GM21825 (cell line): ENCODE results near the gene SLC25A28.
"Not testable (repeated sequence)": the region's sequence is repeated elsewhere in the genome, so short reads cannot be mapped to it uniquely, and the experiment has no call there.

Experiments
- ATAC-seq: cut with Tn5 transposase; IDR thresholded peaks from one replicate; pipeline ENCODE4 v1.9.1; 2021; ENCODE audit warnings: mild to moderate bottlenecking, moderate library complexity; ENCODE audit not compliant: unreplicated experiment

Gene SLC25A28

DNA sequence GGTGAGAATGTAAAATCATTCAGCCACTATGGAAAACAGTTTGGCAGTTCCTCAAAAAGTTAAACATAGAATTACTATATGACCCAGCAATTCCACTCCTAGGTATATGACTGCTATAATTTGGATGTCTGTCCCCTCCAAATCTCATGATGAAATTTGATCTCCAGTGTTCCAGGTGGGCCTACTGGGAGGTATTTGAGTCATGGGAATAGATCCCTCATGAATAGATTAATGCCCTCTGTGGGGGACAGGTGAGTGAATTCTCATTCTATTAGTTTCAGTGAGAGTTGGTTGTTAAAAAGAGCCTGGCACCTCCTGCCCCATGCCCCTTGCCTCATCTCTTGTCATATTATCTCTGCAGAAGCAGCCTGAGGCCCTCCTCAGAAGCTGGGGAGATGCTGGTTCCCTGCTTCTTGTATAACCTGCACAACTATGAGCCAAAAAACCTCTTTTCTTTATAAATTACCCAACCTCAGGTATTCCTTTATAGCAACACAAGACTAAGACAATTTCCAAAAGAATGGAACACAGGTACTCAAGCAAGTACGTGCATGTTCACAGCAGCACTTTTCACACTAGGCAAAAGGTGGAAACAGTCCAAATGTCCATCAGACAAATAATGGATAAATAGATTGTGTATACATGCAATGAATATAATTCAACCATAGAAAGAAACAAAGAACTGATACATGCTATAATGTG lies 8.8 kb upstream of the SLC25A28 start:
- ATAC-seq: no peak

DNA sequence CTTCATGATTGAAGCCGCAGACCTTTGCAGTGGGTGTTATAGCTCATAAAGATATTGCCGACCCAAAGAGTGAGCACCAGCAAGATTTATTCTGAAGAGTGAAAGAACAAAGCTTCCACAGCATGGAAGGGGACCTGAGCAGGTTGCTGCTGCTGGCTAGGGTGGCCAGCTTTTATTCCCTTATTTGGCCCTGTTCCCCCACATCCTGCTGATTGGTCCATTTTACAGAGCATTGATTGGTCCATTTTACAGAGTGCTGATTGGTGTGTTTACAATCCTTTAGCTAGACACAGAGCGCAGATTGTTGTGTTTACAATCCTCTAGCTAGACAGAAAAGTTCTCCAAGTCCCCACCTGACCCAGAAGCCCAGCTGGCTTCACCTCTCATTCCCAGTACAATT lies 4.9 kb upstream of the SLC25A28 start:
- not testable (repeated sequence) for ATAC-seq

DNA sequence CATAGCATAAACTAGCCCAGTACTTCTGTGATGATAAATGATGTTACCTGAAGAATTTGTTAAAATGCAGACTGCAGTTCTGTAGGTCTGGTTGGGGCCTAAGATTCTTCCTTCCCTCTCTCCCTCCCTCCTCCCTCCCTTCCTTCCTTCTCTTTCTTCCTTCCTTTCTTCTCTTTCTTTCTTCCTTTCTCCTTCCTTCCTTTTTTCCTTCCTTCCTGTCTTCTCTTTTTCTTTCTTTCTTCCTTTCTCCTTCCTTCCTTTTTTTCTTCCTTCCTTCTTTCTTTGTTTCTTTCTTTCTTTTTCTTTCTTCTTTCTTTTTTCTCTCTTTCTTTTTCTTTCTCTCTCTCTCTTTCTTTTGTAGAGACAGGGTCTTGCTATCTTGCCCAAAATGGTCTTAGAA lies 3.7 kb upstream of the SLC25A28 start:
- ATAC-seq: no peak

DNA sequence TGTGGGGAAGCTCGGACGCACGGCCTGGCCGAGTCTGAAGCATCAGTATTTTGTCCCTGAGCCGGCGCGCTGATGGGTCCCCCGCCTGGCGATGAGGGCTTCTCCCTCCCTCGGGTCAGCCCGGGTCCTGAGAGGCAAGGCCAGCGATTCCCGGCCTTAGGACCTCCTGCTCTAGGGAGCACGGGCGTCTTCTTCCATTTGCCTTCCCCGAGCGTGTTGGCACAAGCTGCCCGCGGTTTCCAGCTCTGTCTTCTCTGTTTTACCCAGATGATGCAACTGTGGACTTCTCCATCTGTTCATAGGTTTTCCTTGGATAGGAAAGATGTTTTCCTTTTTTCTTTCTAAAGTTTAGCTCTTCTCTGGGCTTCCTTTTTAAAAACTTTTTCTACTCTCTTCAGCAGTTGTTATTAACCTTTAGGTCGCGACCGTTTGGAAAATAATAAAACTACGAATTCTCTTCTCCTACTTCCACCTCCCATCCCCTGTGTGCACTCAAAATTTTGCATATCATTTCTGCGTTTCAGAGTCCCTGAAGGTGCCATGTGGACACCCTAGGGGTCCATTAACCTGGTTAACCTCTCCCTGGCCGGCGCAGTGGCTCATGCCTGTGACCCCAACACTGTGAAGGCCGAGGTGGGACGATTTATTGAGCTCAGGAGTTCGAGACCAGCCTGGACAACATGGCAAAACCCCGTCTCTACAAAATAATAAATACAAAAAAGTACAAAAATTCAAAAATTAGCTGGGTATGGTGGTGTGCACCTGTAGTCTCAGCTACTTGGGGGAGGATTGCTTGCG lies 1.4 kb upstream of the SLC25A28 start:
- ATAC-seq: no peak

DNA sequence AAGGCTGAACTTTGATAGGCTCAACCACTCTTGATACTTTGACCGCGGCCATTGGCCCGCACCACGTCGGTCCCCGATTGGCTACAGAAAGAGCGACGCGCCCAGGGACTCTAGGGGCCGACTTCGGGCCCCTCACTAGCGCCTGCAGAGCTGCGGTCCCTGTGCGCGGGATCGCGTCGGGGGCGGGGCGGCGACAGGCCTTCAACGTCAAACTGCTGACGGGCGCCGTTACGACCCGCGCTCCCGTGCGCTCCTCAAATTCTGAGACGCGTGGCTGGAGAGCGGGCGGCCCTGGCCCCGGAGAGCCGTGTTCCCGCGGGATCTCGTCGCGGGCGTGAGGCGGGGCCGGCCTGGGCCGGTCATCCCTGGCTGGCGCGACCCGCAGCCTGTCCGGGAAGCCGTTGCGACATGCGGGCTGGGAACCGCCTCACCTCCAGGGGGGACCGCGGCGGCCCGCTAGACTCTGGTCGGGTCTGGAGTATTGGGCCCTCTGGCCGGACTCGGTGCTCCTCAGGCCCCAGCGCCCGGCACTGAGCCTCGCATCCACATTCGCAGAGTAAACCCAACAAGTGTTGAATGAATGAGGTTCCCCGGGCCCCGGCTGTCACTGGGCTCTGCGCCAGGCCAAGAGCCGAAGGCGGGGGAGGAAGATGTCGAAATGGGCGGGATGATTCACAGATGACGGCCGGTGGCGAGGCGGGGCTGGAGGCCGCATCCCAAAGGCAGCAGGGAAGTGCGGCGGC lies 643 bp upstream of the SLC25A28 start:
- ATAC-seq: peak; percentile 83

DNA sequence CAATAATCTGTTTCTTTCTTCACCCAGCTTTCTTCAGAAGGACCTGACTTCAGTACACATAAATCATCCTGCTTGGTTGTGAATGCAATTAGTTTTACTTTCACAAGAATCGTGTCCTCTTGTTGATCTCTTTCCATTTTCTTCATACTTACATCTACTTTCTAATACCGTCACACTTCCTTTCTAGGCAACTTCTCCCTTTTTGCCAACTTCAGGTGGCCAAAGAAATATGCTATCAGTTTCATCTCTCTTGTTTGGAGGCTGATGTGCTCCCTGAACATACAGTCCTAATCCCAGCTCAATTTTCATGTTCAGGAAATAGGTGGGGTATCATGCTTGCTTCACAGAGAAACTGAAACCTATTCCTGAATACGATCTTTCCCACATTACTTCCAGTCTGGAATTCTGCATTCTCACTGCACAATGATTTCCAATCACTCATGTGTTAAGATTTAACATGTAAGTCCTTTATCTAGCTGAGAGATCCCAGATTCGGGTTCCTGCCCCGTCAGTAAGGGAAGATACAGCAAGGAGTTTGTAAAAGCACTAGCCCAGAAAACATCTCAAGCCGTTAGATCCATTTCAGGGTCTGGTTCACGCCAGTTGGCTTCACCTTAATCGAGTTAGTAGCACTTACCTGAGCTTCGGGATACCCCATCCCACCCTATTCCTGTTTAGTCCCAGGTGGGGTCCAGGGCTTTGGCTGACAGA lies 994 bp downstream of the SLC25A28 start:
- ATAC-seq: no peak

DNA sequence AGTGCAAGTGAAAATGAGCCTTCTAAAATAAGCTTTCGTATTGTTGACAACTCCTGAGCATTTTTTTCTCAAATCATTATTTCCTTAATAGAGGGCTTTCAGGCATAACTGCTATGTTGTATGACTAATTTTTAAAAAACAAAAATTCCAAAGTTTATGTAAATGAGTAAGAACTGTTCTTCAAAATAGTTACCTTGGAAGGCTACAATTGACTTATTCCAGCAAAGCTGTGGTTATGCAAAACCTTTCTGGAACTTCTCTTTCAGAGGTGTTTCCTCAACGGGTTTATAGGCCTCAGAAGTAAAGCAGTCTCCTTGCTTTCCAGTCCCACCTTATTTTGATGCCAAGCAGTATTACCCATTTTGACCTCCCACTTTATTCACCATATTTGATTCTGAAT lies 2.5 kb downstream of the SLC25A28 start:
- ATAC-seq: no peak

DNA sequence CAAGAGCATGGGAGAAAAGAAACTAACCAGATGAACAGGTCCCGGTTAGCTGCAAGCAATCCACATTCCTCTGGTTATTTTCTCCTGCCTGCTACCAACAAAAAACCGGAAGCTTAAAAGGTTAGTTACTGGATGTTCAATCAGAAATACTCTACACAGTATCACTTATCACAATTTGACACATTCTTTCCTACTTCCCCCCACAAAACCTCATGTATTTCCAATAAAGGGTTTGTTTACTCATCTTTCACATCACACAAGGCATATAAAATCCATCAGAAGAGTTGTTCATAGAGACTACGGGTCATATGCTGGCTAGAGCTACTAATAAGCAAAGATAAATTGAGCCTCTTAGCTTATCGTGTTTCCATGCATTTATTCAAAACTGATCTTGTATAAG lies 4.8 kb downstream of the SLC25A28 start:
- ATAC-seq: no peak

DNA sequence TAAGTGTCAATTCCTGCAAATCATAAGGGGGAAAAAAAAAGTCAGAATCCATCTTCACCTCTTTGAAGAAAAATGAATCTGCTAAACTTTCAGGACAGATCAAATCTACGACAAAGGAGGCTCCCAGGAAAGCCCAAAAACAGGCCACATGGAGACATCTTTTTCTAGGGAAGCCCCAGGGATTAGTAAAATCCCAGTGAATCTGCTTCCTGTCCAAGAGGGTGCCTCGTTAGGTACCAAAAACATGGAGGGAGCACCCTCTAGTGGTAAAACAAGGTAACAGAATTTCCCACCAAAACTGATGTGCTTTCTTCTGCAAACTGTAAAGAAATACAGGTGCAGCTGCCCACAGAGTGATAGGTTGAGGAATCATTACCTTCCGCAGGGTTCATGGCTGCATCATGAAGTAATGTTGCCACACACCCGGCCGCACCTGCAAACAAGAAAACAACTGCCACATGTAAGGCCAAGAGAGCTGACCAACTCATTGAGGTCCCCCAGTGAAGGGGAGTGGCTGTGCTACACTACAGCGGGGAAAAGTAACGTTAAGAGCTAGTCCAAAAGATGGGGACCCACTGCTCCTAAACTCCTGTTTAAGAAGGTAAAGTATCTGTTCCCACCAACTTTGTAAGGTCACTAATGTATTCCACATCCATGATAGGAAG lies 7.9 kb downstream of the SLC25A28 start:
- ATAC-seq: no peak

DNA sequence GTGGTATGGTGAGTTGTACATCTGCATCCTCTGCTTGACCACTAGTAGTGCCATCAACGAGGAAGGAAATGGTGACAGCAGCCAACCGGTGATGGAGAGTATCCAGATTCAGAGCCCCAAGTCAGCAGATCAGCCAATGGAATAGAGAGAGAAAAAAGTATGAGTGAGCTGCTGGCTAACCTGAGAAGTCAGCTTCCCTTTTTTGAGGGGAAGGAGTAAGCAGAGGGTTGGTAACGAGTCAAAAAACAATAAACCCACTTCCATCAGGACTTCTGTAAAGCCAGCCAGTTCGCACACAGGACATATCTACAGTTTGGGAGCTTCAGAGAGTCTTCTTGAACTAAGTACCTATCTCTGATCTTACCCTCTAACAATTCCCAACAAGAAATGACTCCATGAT lies 8.9 kb downstream of the SLC25A28 start:
- ATAC-seq: no peak

DNA sequence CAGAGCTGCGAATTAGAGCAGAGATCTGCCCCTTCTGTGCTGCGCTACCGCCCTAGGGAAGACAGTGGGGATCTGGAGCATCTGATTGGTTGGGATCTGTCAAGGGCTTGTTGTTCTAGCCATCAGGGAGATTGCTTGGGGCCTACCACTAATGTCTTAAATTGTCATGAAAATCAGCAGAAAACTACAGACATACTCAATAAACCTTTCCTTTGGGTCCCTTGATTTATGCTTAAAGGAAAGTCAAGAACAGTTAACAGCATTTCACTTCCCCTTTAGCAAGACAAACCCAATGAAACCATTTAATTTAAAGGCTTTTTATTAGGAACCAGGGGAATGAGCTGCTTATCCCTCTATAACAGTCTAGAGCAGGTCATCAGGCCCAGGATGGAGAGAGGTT lies 10.0 kb downstream of the SLC25A28 start:
- no peak for ATAC-seq

DNA sequence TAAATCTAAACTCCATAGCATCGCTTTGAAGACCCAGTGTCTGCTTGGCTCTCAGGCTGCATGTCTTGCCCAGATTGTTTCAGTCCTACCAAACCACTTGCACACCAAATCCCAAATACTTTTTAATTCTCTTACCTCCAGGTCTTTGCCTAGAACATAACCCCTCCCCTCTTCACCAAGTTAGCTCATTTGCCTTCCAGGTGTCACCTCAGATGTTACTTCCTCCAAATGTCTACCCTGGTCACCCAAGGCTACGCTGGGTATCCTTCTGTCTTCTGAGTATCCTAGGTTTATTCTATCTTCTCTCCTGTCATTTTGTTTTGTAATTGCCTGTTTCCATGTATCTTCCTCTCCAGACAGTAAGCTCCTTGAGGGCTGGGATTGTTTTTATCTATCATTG lies 11.1 kb downstream of the SLC25A28 start:
- no peak for ATAC-seq

DNA sequence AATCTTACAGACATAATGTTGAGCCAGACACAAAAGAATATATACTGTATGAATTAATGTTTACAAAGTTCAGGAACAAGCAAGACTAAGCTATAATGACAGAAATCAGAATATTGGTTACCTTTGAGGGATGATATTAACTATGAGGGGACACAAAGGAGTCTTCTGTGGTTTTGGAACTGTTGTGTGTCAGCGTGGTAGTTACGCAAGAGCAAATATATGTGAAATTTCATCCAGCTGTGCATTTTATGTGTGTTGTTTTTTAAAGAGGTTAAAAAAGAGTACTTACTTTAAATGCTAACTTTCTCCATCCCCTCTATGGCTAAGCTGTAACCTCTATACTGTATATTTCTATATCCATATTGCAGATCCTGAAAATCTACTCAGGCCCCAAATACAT lies 14.9 kb downstream of the SLC25A28 start:
- ATAC-seq: no peak

DNA sequence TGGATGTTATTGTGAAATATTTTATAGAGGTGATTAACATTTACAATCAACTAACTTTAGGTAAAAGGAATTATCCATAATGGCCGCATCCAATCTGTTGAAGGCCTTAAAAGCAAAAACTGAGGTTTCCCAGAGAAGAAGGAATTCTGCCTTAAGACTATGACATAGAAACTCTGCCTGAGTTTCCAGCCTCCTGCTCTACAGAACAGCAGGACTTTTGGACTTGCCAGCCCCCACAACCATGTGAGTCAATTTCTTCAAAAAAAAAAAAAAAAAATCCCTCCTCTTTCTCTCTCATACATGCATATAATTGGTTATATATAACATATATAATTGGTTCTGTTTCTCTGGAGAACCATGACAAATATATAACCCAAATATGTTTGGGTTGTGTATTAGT lies 15.4 kb downstream of the SLC25A28 start:
- ATAC-seq: no peak

DNA sequence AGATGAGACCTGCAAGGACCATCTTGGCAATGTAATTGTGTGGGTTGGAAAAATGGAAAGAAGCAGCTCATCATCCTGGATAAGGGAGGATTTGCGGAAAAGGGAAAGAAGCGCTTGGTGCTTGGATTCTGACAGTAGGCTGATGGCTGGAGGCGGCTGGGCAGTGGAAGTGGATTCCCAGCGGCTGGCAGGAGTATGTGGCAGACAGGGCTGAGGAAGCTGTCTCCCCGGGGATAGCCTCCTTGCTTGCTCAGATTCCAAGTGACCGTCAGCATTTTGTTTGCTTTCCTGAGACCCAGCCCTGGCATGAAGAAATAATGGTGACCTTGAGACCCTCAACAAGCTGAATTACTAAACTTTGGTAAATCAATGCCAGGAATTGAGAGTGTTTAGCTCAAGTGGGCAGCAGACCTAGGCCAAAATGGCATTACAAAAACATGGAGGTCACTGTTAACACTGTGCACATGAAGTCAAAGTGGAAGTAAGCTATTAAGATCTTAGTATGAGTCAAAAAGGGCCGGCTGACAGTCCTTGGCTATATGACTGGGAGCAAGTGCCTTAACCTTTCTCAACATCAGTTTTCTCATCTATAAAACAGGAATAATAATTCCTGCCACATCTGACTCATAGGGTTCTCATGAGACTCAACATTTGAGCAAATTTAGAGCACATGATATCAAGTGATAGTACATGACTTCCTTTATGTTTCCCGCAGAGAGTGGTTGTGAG lies 21.3 kb downstream of the SLC25A28 start:
- ATAC-seq: no peak

DNA sequence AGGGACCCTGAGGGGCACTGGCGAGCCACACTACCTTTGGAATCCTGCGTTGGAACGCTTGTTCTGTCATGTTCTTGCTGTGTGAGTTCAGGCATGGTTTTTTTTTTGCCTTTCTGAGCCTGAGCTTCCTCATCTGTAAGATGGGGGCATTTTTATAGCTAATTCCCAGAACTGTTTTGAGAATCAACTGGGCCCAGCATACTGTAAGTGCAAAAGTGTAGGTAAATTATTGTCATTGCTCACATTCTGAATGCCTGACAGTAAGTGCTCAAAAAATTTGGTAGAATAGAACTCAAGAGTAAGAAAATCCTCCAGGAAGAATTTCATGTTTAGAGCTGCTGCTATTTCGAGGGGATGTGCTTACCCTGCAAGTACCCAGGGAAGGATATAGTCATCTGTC lies 22.2 kb downstream of the SLC25A28 start:
- ATAC-seq: no peak

DNA sequence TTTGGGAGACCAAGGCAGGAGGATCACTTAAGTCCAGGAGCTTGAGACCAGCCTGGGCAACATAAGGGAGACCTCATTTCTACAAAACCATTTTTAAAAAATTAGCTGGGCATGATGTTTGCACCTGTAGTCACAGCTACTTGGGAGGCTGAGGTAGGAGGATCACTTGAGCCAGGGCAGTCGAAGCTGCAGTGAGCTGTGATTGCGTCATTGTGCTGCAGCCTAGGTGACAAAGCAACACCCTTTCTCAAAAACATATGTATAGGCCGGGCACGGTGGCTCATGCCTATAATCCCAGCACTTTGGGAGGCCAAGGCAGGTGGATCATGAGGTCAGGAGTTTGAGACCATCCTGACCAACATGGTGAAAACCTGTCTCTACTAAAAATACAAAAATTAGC lies 23.5 kb downstream of the SLC25A28 start:
- ATAC-seq: not testable (repeated sequence)

DNA sequence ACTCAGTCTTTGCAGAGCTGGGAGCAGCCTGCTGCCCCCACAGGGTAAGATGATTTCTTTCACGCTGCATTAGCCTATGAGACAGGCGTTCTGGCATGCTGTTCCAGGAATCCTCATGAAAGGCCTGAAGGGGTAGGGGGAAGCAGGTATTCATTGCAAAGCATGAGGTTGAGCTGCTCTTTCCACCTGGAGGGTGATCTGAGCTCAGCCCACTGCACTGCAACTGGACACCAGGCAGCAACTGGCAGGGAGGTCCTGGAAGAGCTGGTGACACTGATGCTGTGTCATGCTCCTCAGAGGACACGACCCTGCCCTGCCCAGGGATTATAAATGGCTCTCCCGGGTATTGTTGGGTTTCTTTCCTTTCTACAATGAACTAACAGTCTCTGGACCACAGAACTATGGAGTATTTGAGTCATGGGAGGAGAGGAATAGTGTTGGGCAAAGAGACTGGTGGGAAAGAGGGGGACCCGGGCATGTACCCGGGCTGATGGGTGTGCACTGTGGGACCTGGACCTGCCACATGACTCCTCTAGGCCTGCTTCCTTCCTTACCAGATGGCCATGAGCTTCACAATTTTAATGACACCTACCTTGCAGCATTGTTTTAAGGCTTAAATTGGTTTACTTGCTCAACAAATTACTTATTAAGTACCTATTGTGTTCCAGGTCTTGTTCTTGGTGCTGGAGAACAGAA lies 24.3 kb downstream of the SLC25A28 start:
- ATAC-seq: no peak

DNA sequence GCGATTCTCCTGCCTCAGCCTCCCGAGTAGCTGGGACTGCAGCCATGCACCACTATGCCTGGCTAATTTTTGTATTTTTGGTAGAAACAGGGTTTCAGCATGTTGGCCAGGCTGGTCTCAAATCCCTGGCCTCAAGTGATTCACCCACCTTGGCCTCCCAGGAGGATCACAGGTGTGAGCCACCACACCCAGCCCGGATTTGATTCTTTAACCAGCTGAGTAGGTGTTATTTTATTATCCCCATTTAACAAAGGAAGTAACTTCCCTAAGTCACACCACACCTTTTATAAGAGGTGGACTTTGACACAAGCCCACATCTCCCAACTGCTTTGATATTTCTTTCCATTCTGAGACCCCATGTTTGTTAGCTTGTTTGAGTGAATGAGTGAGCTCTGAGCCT lies 25.0 kb downstream of the SLC25A28 start:
- no peak for ATAC-seq
